ENCODE measurements around the gene SHANK2.

The SHANK2 gene

GRCh38 chr11:71252269-71252769, at the start of gene SHANK2:
Gene SHANK2, minus strand, starts transcription at chr11:71252577. Its CDS starts 105,251 bp downstream, at chr11:71147326.
- peak within 1 kb of the TSS; percentile 92 to 100 (median 99) for H3K4me2 ChIP-seq
- peak within 1 kb of the TSS; percentile 47 to 72 (median 62) for H3K4me3 ChIP-seq

GRCh38 chr11:71301858-71302533, 49.6 kb upstream of the SHANK2 start:
- Histone ChIP-seq H3K9me3 (replicated peaks in 1 of 11) (no peaks in the 10 kb centered on the region), H3K36me3 (no peaks in the 10 kb centered on the region), H3K27me3 (no peaks in the 10 kb centered on the region), H3K4me3 (no peak overlapping the region), H3K9ac (no peak overlapping the region), H4K20me1 (no peaks in the 10 kb centered on the region), H3K4me2 (peak overlapping the region in 2 of 11 experiments; percentile 6 to 7; a peak in 1 of 22 replicates), H3K27ac (no peak overlapping the region), H3K4me1 (peaks cover 0 to 11% (median 0%) of the 10 kb centered on the region in 10 experiments; a peak in 4 of 20 replicates)
- TF ChIP-seq Cebpa-rat (IDR thresholded peaks at IDR 0.05): no peak

More at GRCh38 chr11:71252269-71252769, at the start of gene SHANK2:
- Histone ChIP-seq H3K27ac (no peak within 1 kb of the TSS; a peak in 1 of 22 replicates), H3K4me1 (peaks cover 18 to 32% (median 29%) of the 10 kb centered on the region in 10 experiments), H4K20me1 (peaks cover 0 to 55% (median 38%) of the 10 kb centered on the region in 11 experiments; a peak in 18 of 22 replicates), H3K9ac (peak within 1 kb of the TSS in 10 of 11 experiments; percentile 27 to 56 (median 42); a peak in 12 of 22 replicates), H3K9me3 (replicated peaks in 1 of 11) (no peaks in the 10 kb centered on the region), H3K27me3 (peaks cover 75 to 90% (median 89%) of the 10 kb centered on the region in 11 experiments), H3K36me3 (no peaks in the 10 kb centered on the region)
- no peak for TF ChIP-seq Cebpa-rat (IDR thresholded peaks at IDR 0.05)

- Histone ChIP-seq H3K36me3 (no peaks in the 10 kb centered on the region), H3K27ac (no peak overlapping the region), H3K9me3 (replicated peaks in 1 of 11) (no peaks in the 10 kb centered on the region), H4K20me1 (no peaks in the 10 kb centered on the region), H3K4me2 (peak overlapping the region in 3 of 11 experiments; percentile 6 to 32 (median 7); a peak in 4 of 22 replicates), H3K4me3 (no peak overlapping the region), H3K4me1 (peaks cover 0 to 11% (median 0%) of the 10 kb centered on the region in 10 experiments; a peak in 4 of 20 replicates), H3K9ac (no peak overlapping the region), H3K27me3 (no peaks in the 10 kb centered on the region)
- no peak for TF ChIP-seq Cebpa-rat (IDR thresholded peaks at IDR 0.05)
Observed at GRCh38 chr11:71301046-71301857, 48.9 kb upstream of the SHANK2 start.

GRCh38 chr11:71300187-71300586, 47.8 kb upstream of the SHANK2 start:
- Histone ChIP-seq H3K4me3 (no peak overlapping the region), H3K9ac (no peak overlapping the region), H3K4me1 (peaks cover 0 to 11% (median 0%) of the 10 kb centered on the region in 10 experiments; a peak in 4 of 20 replicates), H4K20me1 (no peaks in the 10 kb centered on the region), H3K36me3 (no peaks in the 10 kb centered on the region), H3K27ac (no peak overlapping the region), H3K9me3 (replicated peaks in 1 of 11) (0 out of 22 replicates have a peak, but pooled peaks cover 0 to 3% (median 0%) of the 10 kb centered on the region in 11 experiments), H3K4me2 (no peak overlapping the region), H3K27me3 (no peaks in the 10 kb centered on the region)
- no peak for TF ChIP-seq Cebpa-rat (IDR thresholded peaks at IDR 0.05)

GRCh38 chr11:71298761-71299181, 46.4 kb upstream of the SHANK2 start:
- Histone ChIP-seq H3K4me2 (no peak overlapping the region), H3K4me1 (peaks cover 0 to 11% (median 0%) of the 10 kb centered on the region in 10 experiments; a peak in 4 of 20 replicates), H3K36me3 (no peaks in the 10 kb centered on the region), H3K27me3 (no peaks in the 10 kb centered on the region), H4K20me1 (no peaks in the 10 kb centered on the region), H3K27ac (no peak overlapping the region), H3K9ac (no peak overlapping the region), H3K4me3 (no peak overlapping the region), H3K9me3 (replicated peaks in 1 of 11) (peaks cover 0 to 9% (median 0%) of the 10 kb centered on the region in 11 experiments; a peak in 4 of 22 replicates)
- TF ChIP-seq Cebpa-rat (IDR thresholded peaks at IDR 0.05): no peak

- Histone ChIP-seq H3K4me3 (no peak overlapping the region), H4K20me1 (no peaks in the 10 kb centered on the region), H3K27ac (no peak overlapping the region), H3K4me1 (peaks cover 0 to 11% (median 0%) of the 10 kb centered on the region in 10 experiments; a peak in 4 of 20 replicates), H3K9ac (no peak overlapping the region), H3K27me3 (no peaks in the 10 kb centered on the region), H3K9me3 (replicated peaks in 1 of 11) (peaks cover 0 to 10% (median 0%) of the 10 kb centered on the region in 11 experiments; a peak in 4 of 22 replicates), H3K4me2 (no peak overlapping the region), H3K36me3 (no peaks in the 10 kb centered on the region)
- TF ChIP-seq Cebpa-rat (IDR thresholded peaks at IDR 0.05): no peak
Observed at GRCh38 chr11:71298016-71298550, 45.7 kb upstream of the SHANK2 start.

GRCh38 chr11:71294846-71295600, 42.6 kb upstream of the SHANK2 start:
- Histone ChIP-seq H3K9ac (no peak overlapping the region), H3K4me2 (no peak overlapping the region), H3K27ac (no peak overlapping the region), H3K4me1 (no peaks in the 10 kb centered on the region), H3K27me3 (no peaks in the 10 kb centered on the region), H3K36me3 (no peaks in the 10 kb centered on the region), H4K20me1 (no peaks in the 10 kb centered on the region), H3K4me3 (no peak overlapping the region), H3K9me3 (replicated peaks in 1 of 11) (peaks cover 16 to 26% (median 17%) of the 10 kb centered on the region in 11 experiments)
- TF ChIP-seq Cebpa-rat (IDR thresholded peaks at IDR 0.05): no peak

GRCh38 chr11:71293961-71294782, 41.8 kb upstream of the SHANK2 start:
- H3K4me2 ChIP-seq: no peak overlapping the region
- H3K27me3 ChIP-seq: no peaks in the 10 kb centered on the region
- H3K4me3 ChIP-seq: no peak overlapping the region
- no peaks in the 10 kb centered on the region for H3K36me3 ChIP-seq
- H3K9ac ChIP-seq: no peak overlapping the region
- peaks cover 22 to 34% (median 25%) of the 10 kb centered on the region in 11 experiments for H3K9me3 ChIP-seq (replicated peaks in 1 of 11)
- no peak overlapping the region for H3K27ac ChIP-seq
- H3K4me1 ChIP-seq: no peaks in the 10 kb centered on the region
- no peaks in the 10 kb centered on the region for H4K20me1 ChIP-seq
- no peak for TF ChIP-seq Cebpa-rat (IDR thresholded peaks at IDR 0.05)
